Measurements from ENCODE around the gene AMBN.

Gene AMBN, protein sequence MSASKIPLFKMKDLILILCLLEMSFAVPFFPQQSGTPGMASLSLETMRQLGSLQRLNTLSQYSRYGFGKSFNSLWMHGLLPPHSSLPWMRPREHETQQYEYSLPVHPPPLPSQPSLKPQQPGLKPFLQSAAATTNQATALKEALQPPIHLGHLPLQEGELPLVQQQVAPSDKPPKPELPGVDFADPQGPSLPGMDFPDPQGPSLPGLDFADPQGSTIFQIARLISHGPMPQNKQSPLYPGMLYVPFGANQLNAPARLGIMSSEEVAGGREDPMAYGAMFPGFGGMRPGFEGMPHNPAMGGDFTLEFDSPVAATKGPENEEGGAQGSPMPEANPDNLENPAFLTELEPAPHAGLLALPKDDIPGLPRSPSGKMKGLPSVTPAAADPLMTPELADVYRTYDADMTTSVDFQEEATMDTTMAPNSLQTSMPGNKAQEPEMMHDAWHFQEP

DNA sequence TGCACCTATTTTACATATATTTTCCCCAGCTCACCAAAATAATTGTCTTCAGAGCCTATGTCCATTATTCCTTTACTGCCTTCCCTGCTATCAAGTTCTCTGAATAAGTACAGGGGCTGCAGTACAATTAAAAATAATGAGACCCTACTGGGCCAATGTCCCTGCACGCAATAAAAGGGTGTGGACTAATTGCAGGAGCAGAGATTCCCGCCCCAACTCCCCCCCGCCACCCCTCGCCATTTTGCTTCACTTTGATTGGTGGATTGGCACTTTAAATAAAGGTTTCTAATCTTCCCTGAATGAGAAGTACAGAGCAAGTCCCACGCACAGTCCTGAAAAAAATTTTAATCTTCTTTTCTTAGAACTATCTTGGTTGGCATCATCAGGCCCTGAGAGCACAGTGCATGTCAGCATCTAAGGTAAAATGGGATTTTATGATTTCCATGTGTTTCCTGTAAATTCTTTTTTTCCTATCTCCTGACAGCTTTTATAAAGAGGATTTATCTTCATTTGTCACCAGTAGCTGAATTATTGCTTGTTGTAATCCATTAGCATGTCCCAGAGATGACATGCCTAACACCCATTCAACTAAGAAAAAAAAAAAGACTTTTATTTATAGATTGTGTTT lies at the start of gene AMBN:
Gene AMBN (plus strand): TSS at position 302 of the 628 bp plus-strand sequence. CDS start 103 bp downstream, at position 405.
- no peak for TF ChIP-seq Cebpa-rat (IDR thresholded peaks at IDR 0.05)
- Histone ChIP-seq H3K36me3 (no peaks in the 10 kb centered on the region), H4K20me1 (no peaks in the 10 kb centered on the region), H3K9me3 (no peaks in the 10 kb centered on the region), H3K9ac (no peak within 1 kb of the TSS), H3K4me1 (no peaks in the 10 kb centered on the region), H3K4me2 (no peak within 1 kb of the TSS), H3K27ac (no peak within 1 kb of the TSS), H3K27me3 (no peaks in the 10 kb centered on the region), H3K4me3 (no peak within 1 kb of the TSS)

DNA sequence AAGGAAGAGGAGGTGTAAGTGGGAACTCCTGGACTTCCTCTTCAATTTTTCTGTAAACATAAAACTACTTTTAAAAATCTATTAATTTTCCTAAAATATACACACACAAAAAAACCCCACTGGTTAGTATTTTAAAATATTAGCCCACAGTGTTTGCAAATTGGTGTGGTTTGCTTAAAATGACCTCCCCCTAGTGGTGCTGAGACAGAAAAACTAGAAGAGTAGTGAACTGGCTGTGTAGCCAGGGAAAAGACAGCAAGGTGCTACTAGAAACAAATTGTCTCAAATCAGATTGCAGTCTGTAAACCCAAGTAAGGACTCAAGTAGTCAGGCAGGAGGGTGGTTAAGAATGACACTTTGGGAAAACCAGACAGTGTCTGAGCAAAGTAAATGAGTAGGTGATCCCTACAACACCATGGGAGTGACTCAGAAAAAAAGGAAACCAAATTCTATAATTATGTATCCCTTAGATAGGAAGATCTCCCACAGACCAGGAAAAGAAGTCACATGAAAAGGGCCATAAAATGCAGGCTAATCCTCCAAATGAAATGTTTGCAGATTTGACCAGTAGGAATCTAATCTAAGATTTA lies 47.7 kb upstream of the AMBN start:
- Histone ChIP-seq H3K27ac (no peak overlapping the region), H3K4me3 (no peak overlapping the region), H3K4me2 (no peak overlapping the region), H3K9me3 (no peaks in the 10 kb centered on the region), H4K20me1 (no peaks in the 10 kb centered on the region), H3K36me3 (no peaks in the 10 kb centered on the region), H3K27me3 (no peaks in the 10 kb centered on the region), H3K4me1 (no peaks in the 10 kb centered on the region), H3K9ac (no peak overlapping the region)
- no peak for TF ChIP-seq Cebpa-rat (IDR thresholded peaks at IDR 0.05)

DNA sequence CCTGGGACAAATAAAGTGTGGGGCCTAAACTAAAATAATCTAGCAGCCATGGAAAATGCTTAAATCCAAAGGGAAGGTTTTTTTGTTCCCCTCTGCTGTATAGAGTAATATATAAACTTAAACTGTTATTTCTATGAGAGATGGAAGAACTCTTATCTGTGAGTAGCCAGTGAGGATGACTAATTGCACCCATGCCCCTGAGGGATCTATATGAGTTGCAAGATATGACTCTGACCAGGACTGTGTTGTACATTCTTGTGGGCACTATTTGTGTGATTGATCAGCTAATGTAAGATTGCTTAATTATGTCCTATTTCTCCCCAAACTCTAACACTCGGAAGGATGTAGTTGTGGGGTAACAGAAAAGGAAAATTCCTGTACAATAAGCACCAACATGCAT lies 35.2 kb upstream of the AMBN start:
- Histone ChIP-seq H3K27ac (no peak overlapping the region), H3K9ac (no peak overlapping the region), H4K20me1 (no peaks in the 10 kb centered on the region), H3K4me3 (no peak overlapping the region), H3K4me1 (0 out of 2 replicates have a peak, but pooled peaks cover 5% of the 10 kb centered on the region), H3K4me2 (no peak overlapping the region), H3K36me3 (no peaks in the 10 kb centered on the region), H3K27me3 (no peaks in the 10 kb centered on the region), H3K9me3 (no peaks in the 10 kb centered on the region)
- TF ChIP-seq Cebpa-rat (IDR thresholded peaks at IDR 0.05), result no peak

DNA sequence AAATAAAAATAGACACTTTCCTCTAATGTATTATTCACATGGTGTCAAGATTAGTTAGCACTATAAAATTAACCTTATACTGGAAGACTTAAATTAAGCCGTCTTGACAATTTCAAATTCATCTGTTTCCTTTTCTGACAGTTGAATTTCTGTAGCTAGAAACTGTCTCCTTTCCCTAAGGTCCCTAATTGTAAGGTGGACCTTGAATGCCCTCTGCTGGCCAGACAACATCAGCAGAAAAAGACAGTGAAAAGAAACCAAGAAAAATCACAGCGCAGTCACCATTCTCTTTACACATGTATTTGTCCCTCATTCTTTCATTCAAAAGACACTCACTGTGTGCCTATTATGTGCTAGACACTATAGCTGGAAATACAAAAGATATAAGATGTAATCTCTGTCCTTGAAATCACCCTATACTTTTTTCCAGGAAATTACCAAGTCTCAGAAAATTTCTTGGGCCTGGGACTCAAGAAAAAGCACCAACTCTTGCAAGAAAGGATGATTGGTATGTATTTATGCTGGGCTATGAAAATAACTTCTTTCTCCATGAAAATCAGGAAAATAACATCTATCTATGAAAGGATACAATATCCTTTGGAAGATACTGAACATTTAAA lies 32.7 kb upstream of the AMBN start:
- H3K36me3 ChIP-seq, result no peaks in the 10 kb centered on the region
- no peak overlapping the region for H3K9ac ChIP-seq
- no peak overlapping the region for H3K4me2 ChIP-seq
- H3K4me3 ChIP-seq, result no peak overlapping the region
- H3K9me3 ChIP-seq, result no peaks in the 10 kb centered on the region
- H3K27ac ChIP-seq, result no peak overlapping the region
- 0 out of 2 replicates have a peak, but pooled peaks cover 5% of the 10 kb centered on the region for H3K4me1 ChIP-seq
- H4K20me1 ChIP-seq, result no peaks in the 10 kb centered on the region
- no peak for TF ChIP-seq Cebpa-rat (IDR thresholded peaks at IDR 0.05)
- H3K27me3 ChIP-seq, result no peaks in the 10 kb centered on the region

GRCh38 chr4:70559924-70560323 lies 32.1 kb upstream of the AMBN start:
- H3K4me3 ChIP-seq, result no peak overlapping the region
- TF ChIP-seq Cebpa-rat (IDR thresholded peaks at IDR 0.05), result no peak

DNA sequence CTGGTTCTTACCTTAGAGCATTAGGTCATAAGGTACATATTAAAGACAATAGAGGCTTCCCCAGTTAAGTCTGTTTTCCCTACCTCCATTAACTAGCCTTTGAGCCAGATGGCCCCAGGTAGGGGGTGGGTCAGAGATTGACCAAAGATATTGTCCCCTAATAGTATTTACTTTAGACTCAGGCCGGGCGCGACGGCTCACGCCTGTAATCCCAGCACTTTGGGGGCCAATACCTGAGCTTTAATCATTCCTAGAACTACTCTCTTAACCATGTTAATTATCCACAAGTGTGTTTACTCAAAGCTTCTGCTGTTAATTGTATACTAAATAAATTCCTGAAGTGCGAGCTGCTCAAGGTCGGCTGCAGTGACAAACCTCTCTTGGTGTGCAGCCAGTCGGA lies 28.0 kb upstream of the AMBN start:
- Histone ChIP-seq H3K9ac (no peak overlapping the region), H3K4me2 (no peak overlapping the region), H3K4me1 (no peaks in the 10 kb centered on the region), H3K9me3 (no peaks in the 10 kb centered on the region), H3K27me3 (no peaks in the 10 kb centered on the region), H3K27ac (no peak overlapping the region), H3K4me3 (no peak overlapping the region), H3K36me3 (no peaks in the 10 kb centered on the region), H4K20me1 (no peaks in the 10 kb centered on the region)
- TF ChIP-seq Cebpa-rat (IDR thresholded peaks at IDR 0.05), result no peak

More at GRCh38 chr4:70559924-70560323, 32.1 kb upstream of the AMBN start:
- no peaks in the 10 kb centered on the region for H3K27me3 ChIP-seq
- no peaks in the 10 kb centered on the region for H4K20me1 ChIP-seq
- no peak overlapping the region for H3K9ac ChIP-seq
- no peak overlapping the region for H3K27ac ChIP-seq
- H3K9me3 ChIP-seq, result no peaks in the 10 kb centered on the region
- H3K4me1 ChIP-seq, result 0 out of 2 replicates have a peak, but pooled peaks cover 5% of the 10 kb centered on the region
- no peak overlapping the region for H3K4me2 ChIP-seq
- H3K36me3 ChIP-seq, result no peaks in the 10 kb centered on the region

DNA sequence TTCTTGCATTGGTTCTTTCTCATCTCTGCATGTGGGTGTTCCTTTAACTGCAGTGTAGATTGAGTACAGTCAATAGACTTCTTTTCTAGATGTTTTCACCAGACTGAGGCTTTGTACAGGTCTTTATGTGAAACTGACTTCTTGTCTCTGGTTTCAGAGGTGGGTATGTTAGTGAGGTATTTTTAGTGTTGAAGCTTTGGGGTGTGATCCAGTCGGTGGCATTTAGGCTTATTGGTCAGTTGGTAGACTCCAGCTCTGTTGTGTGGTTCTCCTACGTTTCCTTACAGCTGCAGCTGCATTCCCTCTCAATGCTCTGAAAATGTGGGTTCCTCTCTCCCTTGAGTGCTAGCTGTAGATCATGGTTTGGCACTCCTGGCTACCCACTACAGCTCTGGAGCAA lies 21.3 kb upstream of the AMBN start:
- no peak for TF ChIP-seq Cebpa-rat (IDR thresholded peaks at IDR 0.05)
- Histone ChIP-seq H3K36me3 (no peaks in the 10 kb centered on the region), H3K27me3 (no peaks in the 10 kb centered on the region), H3K9me3 (no peaks in the 10 kb centered on the region), H3K4me2 (0 out of 2 replicates have a peak overlapping the region, but pooled peaks have one; percentile 9), H4K20me1 (no peaks in the 10 kb centered on the region), H3K4me1 (no peaks in the 10 kb centered on the region; the same call in 1 of the 2 replicates), H3K9ac (no peak overlapping the region), H3K4me3 (no peak overlapping the region), H3K27ac (no peak overlapping the region)

DNA sequence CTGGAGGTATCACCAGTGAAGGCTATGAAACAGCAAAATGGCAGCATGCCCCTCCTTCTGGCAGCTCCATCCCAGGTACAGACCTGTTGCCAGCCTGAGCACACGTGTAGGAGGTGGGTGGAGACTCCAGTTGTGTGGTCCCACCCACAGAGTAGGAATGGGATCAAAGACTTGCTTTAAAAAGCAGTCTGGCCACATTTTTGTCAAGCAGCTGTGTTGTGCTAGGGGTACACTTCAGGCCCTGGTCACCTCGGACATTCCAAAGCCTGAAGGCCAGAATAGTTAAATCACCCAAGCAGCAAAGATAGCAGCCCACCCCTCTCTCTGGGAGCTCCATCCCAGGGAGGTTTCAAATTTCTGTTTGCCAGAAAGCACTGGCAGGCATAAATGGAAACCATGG lies 20.3 kb upstream of the AMBN start:
- TF ChIP-seq Cebpa-rat (IDR thresholded peaks at IDR 0.05), result no peak
- Histone ChIP-seq H3K36me3 (no peaks in the 10 kb centered on the region), H3K4me1 (no peaks in the 10 kb centered on the region; the same call in 1 of the 2 replicates), H3K27ac (no peak overlapping the region), H3K4me2 (no peak overlapping the region), H3K4me3 (no peak overlapping the region), H3K27me3 (no peaks in the 10 kb centered on the region), H4K20me1 (no peaks in the 10 kb centered on the region), H3K9me3 (no peaks in the 10 kb centered on the region), H3K9ac (no peak overlapping the region)

- no peak overlapping the region for H3K27ac ChIP-seq
- no peak overlapping the region for H3K4me3 ChIP-seq
- no peak for TF ChIP-seq Cebpa-rat (IDR thresholded peaks at IDR 0.05)
- H4K20me1 ChIP-seq, result no peaks in the 10 kb centered on the region
- no peaks in the 10 kb centered on the region for H3K36me3 ChIP-seq
- H3K4me2 ChIP-seq, result no peak overlapping the region
- no peak overlapping the region for H3K9ac ChIP-seq
- no peaks in the 10 kb centered on the region for H3K27me3 ChIP-seq
- no peaks in the 10 kb centered on the region; the same call in 1 of the 2 replicates for H3K4me1 ChIP-seq
- no peaks in the 10 kb centered on the region for H3K9me3 ChIP-seq
Observed at GRCh38 chr4:70575964-70576363, 16.1 kb upstream of the AMBN start.
